Jurkat, Clone E6-1 (cell line): Measurements from ENCODE around the gene FXYD2.

Source experiments
- DNase-seq: peaks from one replicate; pipeline ENCODE4 v3.0.0-alpha.2; 2011; ENCODE audit warnings: low read depth, low spot score
- H3K4me3 ChIP-seq: 2 replicates; pipeline ENCODE4 v1.5.1; 2011; ENCODE audit warnings: mild to moderate bottlenecking, low read length, control low read depth, moderate library complexity

The FXYD2 gene

DNA sequence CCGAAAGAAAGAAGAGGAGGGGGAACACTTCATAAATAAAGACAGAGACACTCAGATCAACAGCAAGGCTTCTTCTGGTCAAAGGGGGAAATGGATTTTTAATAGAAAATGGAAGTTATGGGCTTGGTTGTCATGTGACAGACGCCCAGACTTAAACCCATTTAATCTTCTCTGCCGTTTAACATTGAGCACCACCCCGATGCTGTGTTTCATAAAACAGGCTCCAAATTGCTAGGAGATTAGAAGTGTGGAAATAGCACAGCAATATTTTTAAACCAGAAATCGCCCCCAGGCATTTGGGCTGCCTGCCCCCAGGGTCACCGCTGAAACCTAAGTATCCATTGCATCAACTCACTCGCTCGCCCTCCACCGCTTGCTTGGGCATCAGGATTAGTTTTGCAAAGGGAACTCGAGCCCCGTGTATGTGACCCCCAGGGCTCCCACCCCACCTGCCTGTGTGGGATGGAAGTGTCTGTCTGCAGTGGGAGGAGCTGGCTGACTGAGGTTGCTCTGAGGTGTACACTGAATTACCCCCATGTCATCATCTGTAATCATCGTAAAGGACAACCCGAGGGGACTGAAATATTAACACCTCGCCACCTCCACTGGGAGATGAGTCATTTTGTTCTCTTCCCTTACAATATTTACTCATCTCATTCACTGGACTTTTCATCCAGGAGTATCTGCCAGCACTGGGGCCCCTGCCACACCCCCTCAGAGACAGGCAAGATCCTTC lies 38.2 kb downstream of the FXYD2 start:
- no peak overlapping the region for H3K4me3 ChIP-seq
- DNase-seq: no peak

DNA sequence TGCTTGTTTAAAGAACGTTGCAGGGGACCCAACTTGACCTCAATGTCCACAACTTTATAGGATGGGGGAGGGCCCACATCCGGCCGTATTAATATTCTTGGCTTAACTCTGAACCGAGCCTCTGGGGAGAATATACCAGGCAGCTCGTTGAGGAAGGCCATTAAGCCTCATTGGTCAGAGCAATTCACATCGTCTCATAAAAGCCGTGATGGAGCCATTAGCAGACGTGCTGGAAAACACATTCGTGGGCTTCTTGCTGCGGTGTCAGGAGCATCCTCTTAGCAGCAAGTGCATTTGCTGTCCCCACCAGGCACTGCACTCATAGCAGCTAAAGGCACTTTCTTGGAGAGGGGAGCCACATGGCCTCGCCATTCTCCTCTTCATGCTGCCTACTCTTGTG lies 42.4 kb downstream of the FXYD2 start:
- no peak overlapping the region for H3K4me3 ChIP-seq

GRCh38 chr11:117781627-117782026 lies 42.9 kb downstream of the FXYD2 start:
- H3K4me3 ChIP-seq: no peak overlapping the region
- no peak for DNase-seq

More for the DNA sequence above, 42.4 kb downstream of the FXYD2 start:
- no peak for DNase-seq

- DNase-seq: no peak
These were observed 44.1 kb downstream of the FXYD2 start for GRCh38 chr11:117780456-117780855.

DNA sequence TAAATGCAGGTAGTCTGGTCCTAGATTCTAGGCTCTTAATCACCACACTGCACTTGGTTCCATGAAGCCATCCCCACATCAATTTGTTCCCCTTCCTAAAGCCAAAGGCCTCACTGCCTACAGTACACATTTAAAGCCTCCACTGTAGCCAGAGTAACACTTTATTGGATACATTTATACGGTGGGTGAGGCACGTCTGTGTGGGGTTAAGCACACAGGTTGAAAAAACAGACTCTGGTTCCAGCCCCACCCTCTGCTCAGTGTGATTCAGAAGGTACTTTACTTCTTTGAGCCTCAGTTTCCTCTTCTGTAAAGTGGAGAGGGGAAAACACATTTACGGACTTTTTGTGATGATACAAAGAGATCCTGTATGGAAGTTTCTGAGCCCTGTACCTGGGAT lies 50.0 kb downstream of the FXYD2 start:
- DNase-seq: no peak
- H3K4me3 ChIP-seq: no peak overlapping the region

More at GRCh38 chr11:117780456-117780855, 44.1 kb downstream of the FXYD2 start:
- no peak overlapping the region for H3K4me3 ChIP-seq

GRCh38 chr11:117772360-117772759 lies 52.2 kb downstream of the FXYD2 start:
- no peak overlapping the region for H3K4me3 ChIP-seq
- no peak for DNase-seq

GRCh38 chr11:117771841-117772240 lies 52.7 kb downstream of the FXYD2 start:
- no peak for DNase-seq
- H3K4me3 ChIP-seq: no peak overlapping the region

DNA sequence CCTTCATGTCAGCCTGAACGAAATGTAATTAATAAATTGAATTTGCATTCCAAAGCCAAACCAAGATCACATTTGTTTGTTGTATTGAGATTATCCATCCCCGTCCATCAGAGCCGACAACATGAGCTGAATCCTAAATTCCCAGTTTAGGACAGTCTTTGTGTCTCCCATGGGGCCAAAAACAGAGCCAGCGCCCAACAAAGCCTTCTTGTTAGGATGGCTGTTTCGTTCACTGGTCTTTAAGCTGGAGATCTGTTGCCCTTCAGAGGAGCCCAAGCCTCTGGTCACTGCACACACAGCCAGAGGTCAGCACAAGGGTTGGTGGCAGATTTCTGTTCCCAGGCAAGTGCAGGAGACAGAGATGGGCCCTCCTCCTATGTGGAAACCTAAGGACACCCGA lies 53.3 kb downstream of the FXYD2 start:
- no peak for DNase-seq

DNA sequence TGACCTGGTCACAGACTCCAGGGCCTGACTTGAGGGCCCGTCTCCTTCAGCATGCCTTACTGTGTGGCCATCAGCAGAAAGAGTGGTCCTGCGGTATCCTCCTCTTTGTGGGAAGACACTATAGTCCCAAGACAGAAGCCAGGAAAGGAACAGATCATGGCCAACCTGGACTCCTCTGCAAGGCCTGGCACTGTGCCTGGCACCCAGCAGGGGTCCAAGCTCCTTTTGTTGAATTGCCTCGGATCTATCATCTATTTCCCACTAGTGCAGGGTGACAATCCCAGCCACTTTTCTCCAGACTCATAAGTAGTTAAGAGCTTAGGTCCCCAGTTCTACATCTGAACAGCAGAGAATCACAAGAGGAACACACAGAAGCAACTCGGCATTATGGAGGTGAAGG lies 54.5 kb downstream of the FXYD2 start:
- DNase-seq: no peak
- H3K4me3 ChIP-seq: no peak overlapping the region

More for the DNA sequence above, 53.3 kb downstream of the FXYD2 start:
- H3K4me3 ChIP-seq: no peak overlapping the region
